22Rv1 (cell line): ENCODE data around the gene SERF2.

Experiments
- H3K27ac ChIP-seq: fragments of 450-650 bp; 2 replicates; pipeline ENCODE4 v1.5.1; 2017
- CTCF ChIP-seq: fragments of 450-650 bp; IDR thresholded peaks from 2 replicates; pipeline ENCODE4 v1.5.1; 2017; ENCODE audit warnings: mild to moderate bottlenecking
- ZFX ChIP-seq: fragments of 450-650 bp; IDR thresholded peaks from 2 replicates; pipeline ENCODE4 v1.6.1; 2017; ENCODE audit warnings: antibody characterized with exemption, borderline replicate concordance

The SERF2 gene

GRCh38 chr15:43791993-43792760 is at the start of gene SERF2:
Gene SERF2 (plus strand): TSS chr15:43792320. CDS start chr15:43792377, 57 bp downstream.
- H3K27ac ChIP-seq: peak within 1 kb of the TSS; percentile 98
- TF ChIP-seq CTCF (no peak), ZFX (no peak)

GRCh38 chr15:43746245-43746902 is 45.7 kb upstream of the SERF2 start, which contains the start of gene PDIA3:
Gene PDIA3 (plus strand): TSS chr15:43746438. CDS start chr15:43746540, 102 bp downstream.
- H3K27ac ChIP-seq: peak within 1 kb of the TSS; percentile 85

GRCh38 chr15:43746903-43747309 is 45.2 kb upstream of the SERF2 start:
- peak overlapping the region; percentile 85 for H3K27ac ChIP-seq

GRCh38 chr15:43748376-43748775 is 43.7 kb upstream of the SERF2 start:
- TF ChIP-seq CTCF: no peak
- TF ChIP-seq ZFX: no peak
- no peak overlapping the region for H3K27ac ChIP-seq

GRCh38 chr15:43749690-43750345 is 42.3 kb upstream of the SERF2 start:
- TF ChIP-seq CTCF (no peak), ZFX (no peak)
- H3K27ac ChIP-seq: no peak overlapping the region

- H3K27ac ChIP-seq: no peak overlapping the region
- no peak for TF ChIP-seq ZFX
- TF ChIP-seq CTCF: no peak
Measured at GRCh38 chr15:43751885-43752284, 40.2 kb upstream of the SERF2 start.

- TF ChIP-seq CTCF: no peak
- no peak for TF ChIP-seq ZFX
- H3K27ac ChIP-seq: no peak overlapping the region
Measured at GRCh38 chr15:43762824-43763223, 29.3 kb upstream of the SERF2 start.

- H3K27ac ChIP-seq: no peak overlapping the region
- no peak for TF ChIP-seq ZFX
- TF ChIP-seq CTCF: no peak
Measured at GRCh38 chr15:43763819-43764446, 28.2 kb upstream of the SERF2 start.
